K562 (cell line): ENCODE results near the gene ALDOB. TPM values are rescaled to one million over a fixed set of nuclear protein-coding genes. Genes with fewer than 3 reads are reported as not detected.

Source experiments
- ATAC-seq: fragments of 200-7000 bp; cut with Tn5 transposase; 3 replicates; pipeline ENCODE4 v1.9.1; 2020; ENCODE audit warnings: moderate library complexity
- BruUV-seq: library from RNA; stranded (reverse); fragments of 400-500 nt; replicated peaks from 2 replicates; lab custom pipeline; 2021; lab: Mats Ljungman, UMichigan
- CTCF ChIA-PET: fragments of 300-600 bp; formaldehyde crosslinking; extraction: SDS; loops from one replicate; lab custom pipeline; 2021; ENCODE audit warnings: low intra/inter-chr PET ratio; lab: Yijun Ruan, JAX
- POLR2A ChIA-PET: fragments of 300-600, 350-650 bp; sonication (Branson Sonifier 250); formaldehyde crosslinking; extraction: SDS; loops from one replicate; lab custom pipeline; 2021; ENCODE audit warnings: antibody characterized with exemption, inconsistent platforms; lab: Yijun Ruan, JAX
- DNase-seq, 4 experiments: peaks; one replicate each; pipeline versions ENCODE4 v3.0.0 to v3.0.0-alpha.2; 2011 to 2018; ENCODE audit warnings: low spot score in 3 of 4, mixed read lengths in 3 of 4; ENCODE audit errors: extremely low read depth in 1 of 4
- FAIRE-seq: peaks from 2 replicates; lab custom pipeline; 2011; peaks lifted over from hg19 to GRCh38; lab: Jason Lieb, UNC
- H2AFZ ChIP-seq: 2 replicates; pipeline ENCODE4 v1.6.0; 2011; ENCODE audit warnings: low read depth, low read length, control low read depth, inconsistent platforms
- H3K27ac ChIP-seq: fragments of 200-600 bp; 3 replicates; pipeline ENCODE4 v1.8.0; 2011; ENCODE audit warnings: low read depth, mild to moderate bottlenecking, control low read depth, inconsistent platforms, low read length, moderate library complexity, mixed read lengths; ENCODE audit errors: extremely low read depth
- H3K27me3 ChIP-seq, 2 experiments: fragments of 300-600 bp in 1 of 2; 2 replicates in 1 of 2; 3 replicates in 1 of 2; pipeline versions ENCODE4 v1.6.0 to v1.8.0; 2011; ENCODE audit warnings: inconsistent platforms in 2 of 2, low read length in 2 of 2, mild to moderate bottlenecking in 1 of 2, mixed read lengths in 1 of 2, moderate library complexity in 1 of 2; ENCODE audit not compliant: control insufficient read depth in 2 of 2, insufficient read depth in 2 of 2
- H3K36me3 ChIP-seq: fragments of 300-600 bp; 3 replicates; pipeline ENCODE4 v1.8.0; 2011; ENCODE audit warnings: mild to moderate bottlenecking, low read length, inconsistent platforms; ENCODE audit not compliant: control insufficient read depth, insufficient read depth
- H3K4me1 ChIP-seq, 2 experiments: fragments of 200-600 bp in 1 of 2; replicated peaks in 1 of 2; 2 replicates in 1 of 2; 3 replicates in 1 of 2; pipeline versions ENCODE4 v1.5.1 to v1.8.0; 2011; ENCODE audit warnings: inconsistent platforms in 2 of 2, low read length in 2 of 2, mild to moderate bottlenecking in 1 of 2, mixed read lengths in 1 of 2, moderate library complexity in 1 of 2; ENCODE audit not compliant: control insufficient read depth in 2 of 2, insufficient read depth in 2 of 2
- H3K4me2 ChIP-seq: 2 replicates; pipeline ENCODE4 v1.6.1; 2011; ENCODE audit warnings: low read length, control low read depth, inconsistent platforms, mixed read lengths; ENCODE audit not compliant: insufficient read depth
- H3K4me3 ChIP-seq: fragments of 200-600 bp; sonication (generic), shearing (Covaris generic); 2 replicates; pipeline ENCODE4 v1.5.1; 2016; ENCODE audit warnings: control low read depth, inconsistent platforms
- H3K79me2 ChIP-seq: fragments of 200-600 bp; 3 replicates; pipeline ENCODE4 v1.8.0; 2011; ENCODE audit warnings: low read length, inconsistent platforms; ENCODE audit not compliant: control insufficient read depth, insufficient read depth
- H3K9ac ChIP-seq, 2 experiments: 2 replicates each; pipeline versions ENCODE4 v1.6.0 to v1.6.1; 2011; ENCODE audit warnings: low read depth in 2 of 2, low read length in 2 of 2, control low read depth in 1 of 2, inconsistent platforms in 1 of 2, mild to moderate bottlenecking in 1 of 2, mixed read lengths in 1 of 2; ENCODE audit not compliant: insufficient read depth in 1 of 2
- H3K9me1 ChIP-seq: one replicate; pipeline ENCODE4 v1.6.0; 2011; ENCODE audit warnings: inconsistent platforms, mild to moderate bottlenecking, low read length, moderate library complexity; ENCODE audit not compliant: control insufficient read depth, insufficient read depth
- H3K9me3 ChIP-seq: replicated peaks from 2 replicates; pipeline ENCODE4 v1.5.1; 2011; ENCODE audit warnings: low read depth, low read length, inconsistent platforms; ENCODE audit not compliant: control insufficient read depth, insufficient read depth
- H4K20me1 ChIP-seq: replicated peaks from 2 replicates; pipeline ENCODE4 v1.6.1; 2011; ENCODE audit warnings: low read length, inconsistent platforms, mixed read lengths; ENCODE audit not compliant: control insufficient read depth, insufficient read depth
- ATF7 ChIP-seq: fragments of 450-650 bp; IDR thresholded peaks from 2 replicates; pipeline ENCODE4 v1.7.1; 2014; ENCODE audit warnings: mild to moderate bottlenecking, moderate library complexity
- CBX3 ChIP-seq, 2 experiments: IDR thresholded peaks; 1 replicate in 1 of 2; 2 replicates in 1 of 2; pipeline ENCODE4 v1.6.1; 2012; ENCODE audit warnings: inconsistent platforms in 2 of 2, low read length in 2 of 2, borderline replicate concordance in 1 of 2, control low read depth in 1 of 2
- HEY1 ChIP-seq: fragments of 250-450 bp; sonication (Bioruptor Pico); IDR thresholded peaks from 2 replicates; pipeline ENCODE4 v1.5.0; 2020; ENCODE audit warnings: mild to moderate bottlenecking, moderate library complexity, borderline replicate concordance
- KAT7 ChIP-seq: sonication (generic); formaldehyde crosslinking; IDR thresholded peaks from 2 replicates; pipeline ENCODE4 v1.8.0; 2022; ENCODE audit warnings: missing genetic modification reagents, mild to moderate bottlenecking, borderline replicate concordance
- RBBP5 ChIP-seq: fragments of 200-600 bp; sonication (generic); IDR thresholded peaks from 2 replicates; pipeline ENCODE4 v1.6.1; 2012; ENCODE audit warnings: borderline replicate concordance, mild to moderate bottlenecking, low read length, control low read depth, inconsistent platforms; ENCODE audit not compliant: insufficient read depth, poor library complexity, severe bottlenecking
- RBM25 ChIP-seq: fragments of 200-400 bp; formaldehyde crosslinking; IDR thresholded peaks from 2 replicates; pipeline ENCODE4 v1.6.1; 2018; ENCODE audit warnings: low read length, low read depth, moderate library complexity; ENCODE audit not compliant: severe bottlenecking
- SMARCA5 ChIP-seq: fragments of 450-650 bp; IDR thresholded peaks from 2 replicates; pipeline ENCODE4 v1.6.1; 2016
- SOX6 ChIP-seq: fragments of 450-650 bp; IDR thresholded peaks from 2 replicates; pipeline ENCODE4 v1.6.1; 2014; ENCODE audit warnings: mild to moderate bottlenecking
- TRIM24 ChIP-seq, 2 experiments: fragments of 450-650 bp; IDR thresholded peaks; 2 replicates each; pipeline ENCODE4 v1.6.1; 2016
- TRIM28 ChIP-seq: fragments of 450-650 bp; IDR thresholded peaks from 2 replicates; pipeline ENCODE4 v1.6.1; 2017
- XRCC3 ChIP-seq: fragments of 450-650 bp; IDR thresholded peaks from 2 replicates; pipeline ENCODE4 v1.6.1; 2017; ENCODE audit warnings: mild to moderate bottlenecking, moderate library complexity
- ZNF75A ChIP-seq: fragments of 450-650 bp; formaldehyde crosslinking; IDR thresholded peaks from 2 replicates; pipeline ENCODE4 v1.4.0; 2020; ENCODE audit warnings: mild to moderate bottlenecking
- WGBS: fragments of 100-300 bp; shearing (Covaris generic); methylation state at CpG from one replicate; pipeline ENCODE4 v1.1.6; 2016; ENCODE audit warnings: low coverage, mixed read lengths; ENCODE audit not compliant: insufficient coverage; ENCODE audit errors: missing lambda C conversion rate; 5-methylcytosine and 5-hydroxymethylcytosine counted together
- in situ Hi-C: fragments of 300-500 bp; cut with MboI; formaldehyde crosslinking; loops from 4 replicates; pipeline ENCODE4 v1.15.0; 2018; ENCODE audit warnings: inconsistent platforms, mixed read lengths
- intact Hi-C: fragments of 100-400 bp; cut with micrococcal nuclease; formaldehyde crosslinking; loops from 2 replicates; pipeline ENCODE4 v1.14.2; 2022
- polyA plus RNA-seq, 8 experiments: library from polyadenylated mRNA; depleted of rRNA in 4 of 8; stranded (reverse) in 5 of 8; unstranded in 3 of 8; fragments of >200 nt; fragmentation: Nextera tagmentation in 2 of 8; fragmentation: Illumina TruSeq in 1 of 8; extraction: Ambion mirVana in 2 of 8; extraction: Trizol in 1 of 8; gene quantifications; 2 replicates each; pipeline versions ENCODE4 v1.2.1 to v1.2.3, GENCODE V29; 2011 to 2014; ENCODE audit warnings: inconsistent platforms in 1 of 8, missing spikeins in 1 of 8
- total RNA-seq, 7 experiments: library from RNA; depleted of rRNA in 6 of 7; stranded (reverse); fragments of >200 nt in 6 of 7; fragmentation: Illumina TruSeq in 2 of 7; extraction: Trizol in 2 of 7; gene quantifications; 2 replicates each; pipeline versions ENCODE4 v1.2.1 to v1.2.3, GENCODE V29; 2011 to 2021; ENCODE audit warnings: low replicate concordance in 1 of 7
- TF ChIP-seq, protein P1 (sequence below): fragments of 450-650 bp; IDR thresholded peaks from 2 replicates; pipeline ENCODE4 v1.6.1; 2018; ENCODE audit warnings: mild to moderate bottlenecking, low read depth; ENCODE audit not compliant: partially characterized antibody
- TF ChIP-seq, protein P2 (sequence below): sonication (generic); formaldehyde crosslinking; IDR thresholded peaks from 2 replicates; pipeline ENCODE4 v1.8.0; 2022; ENCODE audit warnings: mild to moderate bottlenecking, missing genetic modification reagents
- TF ChIP-seq, protein P3 (sequence below): fragments of 250-450 bp; sonication (Bioruptor Pico); IDR thresholded peaks from 2 replicates; pipeline ENCODE4 v1.5.0; 2021

Gene ALDOB
- total and polyA plus RNA-seq, 9 of the 15 experiments (the other 6 are each of a cell fraction or from before 2014, with no cell fraction given) = 0.80 TPM; not detected in 8

DNA sequence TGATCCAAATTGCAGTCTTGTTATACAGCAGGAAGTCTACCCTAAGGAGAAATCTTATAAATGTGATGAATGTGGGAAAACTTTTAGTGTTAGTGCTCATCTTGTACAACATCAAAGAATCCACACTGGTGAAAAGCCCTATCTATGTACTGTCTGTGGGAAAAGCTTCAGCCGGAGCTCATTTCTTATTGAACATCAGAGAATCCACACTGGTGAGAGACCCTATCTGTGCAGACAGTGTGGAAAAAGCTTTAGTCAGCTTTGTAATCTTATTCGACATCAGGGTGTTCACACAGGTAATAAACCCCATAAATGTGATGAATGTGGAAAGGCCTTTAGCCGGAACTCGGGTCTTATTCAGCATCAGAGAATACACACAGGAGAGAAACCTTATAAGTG is 26.5 kb downstream of the ALDOB start:
- H3K4me3 ChIP-seq = no peak overlapping the region
- in situ Hi-C loops = no loop called here
- H3K79me2 ChIP-seq = no peaks in the 10 kb centered on the region; the same call in 2 of the 3 replicates
- no peak for ATAC-seq
- no peaks in the 10 kb centered on the region for H3K27me3 ChIP-seq
- no peaks in the 10 kb centered on the region for H3K9me1 ChIP-seq
- WGBS = 93% methylated on average over 4 of the region's 4 CpGs
- H3K27ac ChIP-seq = no peak overlapping the region
- intact Hi-C loops = no loop called here
- BruUV-seq = no TSS peak
- no peaks in the 10 kb centered on the region for H3K4me1 ChIP-seq
- no peak overlapping the region for H3K4me2 ChIP-seq
- no peak for DNase-seq
- H3K36me3 ChIP-seq = peaks cover 49% of the 10 kb centered on the region
- FAIRE-seq = no peak
- ChIA-PET POLR2A (interaction anchor here (0.6 to 1.3 kb wide), 3 partner anchors 10 to 29 kb away, joined by 3 to 5 read pairs (median 3); partner anchors contain the start of genes MRPL50 and ZNF189), CTCF (no interaction called here)
- H2AFZ ChIP-seq = no peak overlapping the region
- peaks cover 47% of the 10 kb centered on the region for H3K9me3 ChIP-seq
- TF ChIP-seq TRIM28 = peak; percentile 85
- TF ChIP-seq ATF7 = no peak
- 0 out of 2 replicates have a peak, but pooled peaks have one; percentile 64 for TF ChIP-seq XRCC3
- TF ChIP-seq ZNF75A (CRISPR knock-in tag) = peak; percentile 99
- TF ChIP-seq SMARCA5 = no peak
- TF ChIP-seq HEY1 (CRISPR knock-in tag) = no peak
- TF ChIP-seq KAT7 (CRISPR knock-in tag) = no peak
- TF ChIP-seq SOX6 = peak; percentile 47
- TF ChIP-seq, protein P1, sequence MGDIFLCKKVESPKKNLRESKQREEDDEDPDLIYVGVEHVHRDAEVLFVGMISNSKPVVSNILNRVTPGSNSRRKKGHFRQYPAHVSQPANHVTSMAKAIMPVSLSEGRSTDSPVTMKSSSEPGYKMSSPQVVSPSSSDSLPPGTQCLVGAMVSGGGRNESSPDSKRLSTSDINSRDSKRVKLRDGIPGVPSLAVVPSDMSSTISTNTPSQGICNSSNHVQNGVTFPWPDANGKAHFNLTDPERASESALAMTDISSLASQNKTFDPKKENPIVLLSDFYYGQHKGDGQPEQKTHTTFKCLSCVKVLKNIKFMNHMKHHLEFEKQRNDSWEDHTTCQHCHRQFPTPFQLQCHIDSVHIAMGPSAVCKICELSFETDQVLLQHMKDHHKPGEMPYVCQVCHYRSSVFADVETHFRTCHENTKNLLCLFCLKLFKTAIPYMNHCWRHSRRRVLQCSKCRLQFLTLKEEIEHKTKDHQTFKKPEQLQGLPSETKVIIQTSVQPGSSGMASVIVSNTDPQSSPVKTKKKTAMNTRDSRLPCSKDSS = peak; percentile 45
- TF ChIP-seq, protein P2, sequence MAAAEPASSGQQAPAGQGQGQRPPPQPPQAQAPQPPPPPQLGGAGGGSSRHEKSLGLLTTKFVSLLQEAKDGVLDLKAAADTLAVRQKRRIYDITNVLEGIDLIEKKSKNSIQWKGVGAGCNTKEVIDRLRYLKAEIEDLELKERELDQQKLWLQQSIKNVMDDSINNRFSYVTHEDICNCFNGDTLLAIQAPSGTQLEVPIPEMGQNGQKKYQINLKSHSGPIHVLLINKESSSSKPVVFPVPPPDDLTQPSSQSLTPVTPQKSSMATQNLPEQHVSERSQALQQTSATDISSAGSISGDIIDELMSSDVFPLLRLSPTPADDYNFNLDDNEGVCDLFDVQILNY = no peak
- no peak for TF ChIP-seq RBBP5
- TF ChIP-seq, protein P3, sequence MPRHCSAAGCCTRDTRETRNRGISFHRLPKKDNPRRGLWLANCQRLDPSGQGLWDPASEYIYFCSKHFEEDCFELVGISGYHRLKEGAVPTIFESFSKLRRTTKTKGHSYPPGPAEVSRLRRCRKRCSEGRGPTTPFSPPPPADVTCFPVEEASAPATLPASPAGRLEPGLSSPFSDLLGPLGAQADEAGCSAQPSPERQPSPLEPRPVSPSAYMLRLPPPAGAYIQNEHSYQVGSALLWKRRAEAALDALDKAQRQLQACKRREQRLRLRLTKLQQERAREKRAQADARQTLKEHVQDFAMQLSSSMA = no peak
- 0 out of 4 replicates have a peak, but pooled peaks of 1 of the 2 experiments have one; percentile 30 for TF ChIP-seq TRIM24 (IDR thresholded peaks at IDR 0.05)
- TF ChIP-seq RBM25 = peak; percentile 44
- TF ChIP-seq CBX3 (IDR thresholded peaks at IDR 0.05; ENCODE audit: borderline replicate concordance in 1 of 2, low read length in 2 of 2) = peak in 1 of 2 experiments; percentile 85; a peak in 2 of 3 replicates
- no peak overlapping the region for H3K9ac ChIP-seq
- H4K20me1 ChIP-seq = no peaks in the 10 kb centered on the region
